Skeletal muscle cell (primary cell): ENCODE data around the gene TRIM14.
"Not testable (repeated sequence)": the region's sequence is repeated elsewhere in the genome, so short reads cannot be mapped to it uniquely, and the experiment has no call there.

Source experiments
- DNase-seq: peaks from one replicate; pipeline ENCODE4 v3.0.0-alpha.2; 2010; ENCODE audit warnings: low read depth
- H3K4me3 ChIP-seq: 2 replicates; pipeline ENCODE4 v1.5.1; 2011; ENCODE audit warnings: low read depth, mild to moderate bottlenecking, control low read depth, low read length, moderate library complexity

TRIM14 gene

GRCh38 chr9:98144076-98144475 is 25.1 kb upstream of the TRIM14 start:
- no peak overlapping the region for H3K4me3 ChIP-seq
- no peak for DNase-seq

- no peak for DNase-seq
- H3K4me3 ChIP-seq, result no peak overlapping the region
Observed at GRCh38 chr9:98142925-98143481, 24.0 kb upstream of the TRIM14 start.

- no peak overlapping the region for H3K4me3 ChIP-seq
- no peak for DNase-seq
Observed at GRCh38 chr9:98142182-98142907, 23.3 kb upstream of the TRIM14 start.

- no peak overlapping the region for H3K4me3 ChIP-seq
- DNase-seq, result no peak
Observed at GRCh38 chr9:98140503-98140902, 21.5 kb upstream of the TRIM14 start.

GRCh38 chr9:98136489-98136888 is 17.5 kb upstream of the TRIM14 start:
- DNase-seq, result no peak
- no peak overlapping the region for H3K4me3 ChIP-seq

DNA sequence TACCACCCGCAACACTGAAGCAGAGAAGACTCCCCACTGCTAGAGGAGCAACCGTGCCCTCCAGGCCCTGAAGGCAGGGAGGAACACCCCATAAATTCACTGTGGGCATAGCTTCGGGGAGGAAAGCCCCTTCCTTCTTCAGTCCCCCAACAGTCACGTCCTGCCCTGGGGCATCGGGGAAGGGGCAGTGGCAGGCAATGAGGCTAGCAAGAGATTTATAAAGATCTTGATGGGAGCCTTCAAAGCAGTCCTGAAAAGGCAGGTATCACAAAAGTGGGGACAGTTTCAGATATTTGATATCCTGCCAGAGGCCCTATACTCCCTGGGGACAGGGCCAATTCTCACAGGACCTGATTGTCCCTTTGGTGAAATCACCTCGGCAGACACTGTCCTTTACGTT is 16.9 kb upstream of the TRIM14 start:
- no peak for DNase-seq
- H3K4me3 ChIP-seq, result no peak overlapping the region

- H3K4me3 ChIP-seq, result no peak overlapping the region
- no peak for DNase-seq
Observed at GRCh38 chr9:98135558-98135934, 16.5 kb upstream of the TRIM14 start.

- DNase-seq, result no peak
- H3K4me3 ChIP-seq, result no peak overlapping the region
Observed at GRCh38 chr9:98134702-98135557, 15.9 kb upstream of the TRIM14 start.

- no peak for DNase-seq
- no peak overlapping the region for H3K4me3 ChIP-seq
Observed at GRCh38 chr9:98132806-98133631, 14.0 kb upstream of the TRIM14 start.

DNA sequence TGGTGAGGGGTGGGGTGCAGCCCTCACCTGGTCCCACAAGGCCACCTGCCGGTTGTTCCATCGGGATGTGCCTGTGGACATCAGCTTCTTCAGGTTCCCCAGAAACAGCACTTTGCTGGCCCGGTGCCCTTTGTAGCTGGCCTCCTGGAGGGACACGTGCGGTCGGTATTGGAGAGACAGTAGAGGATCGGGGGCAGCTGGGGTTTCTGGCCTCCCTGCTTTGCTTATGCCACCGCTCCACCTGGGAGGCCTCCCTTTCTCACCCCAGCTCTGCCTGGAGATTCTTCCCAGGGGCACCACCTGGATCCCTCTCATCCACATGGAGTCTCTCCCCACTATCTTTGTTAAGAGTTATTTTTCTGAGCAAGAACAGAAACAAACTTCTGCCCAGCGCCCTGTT is 13.1 kb upstream of the TRIM14 start:
- DNase-seq, result no peak
- no peak overlapping the region for H3K4me3 ChIP-seq

- DNase-seq, result no peak
Observed at GRCh38 chr9:98130576-98131228, 11.7 kb upstream of the TRIM14 start.

DNA sequence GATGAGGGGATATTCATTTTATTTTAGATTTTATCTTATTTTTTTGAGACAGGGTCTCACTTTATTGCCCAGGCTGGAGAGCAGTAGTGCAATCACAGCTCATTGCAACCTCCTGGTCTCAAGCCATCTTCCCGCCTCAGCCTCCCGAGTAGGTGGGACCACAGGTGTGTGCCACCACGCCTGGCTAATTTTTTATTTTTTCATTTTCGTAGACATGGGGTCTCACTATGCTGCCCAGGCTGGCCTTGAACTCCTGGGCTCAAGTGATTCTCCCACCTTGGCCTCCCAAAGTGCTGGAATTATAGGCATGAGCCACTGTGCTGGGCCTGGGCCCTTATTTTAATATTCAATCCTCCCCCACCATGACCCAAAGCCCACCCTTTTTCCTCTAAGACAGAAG is 11.0 kb upstream of the TRIM14 start:
- not testable (repeated sequence) for H3K4me3 ChIP-seq, DNase-seq

More at GRCh38 chr9:98130576-98131228, 11.7 kb upstream of the TRIM14 start:
- no peak overlapping the region for H3K4me3 ChIP-seq

DNA sequence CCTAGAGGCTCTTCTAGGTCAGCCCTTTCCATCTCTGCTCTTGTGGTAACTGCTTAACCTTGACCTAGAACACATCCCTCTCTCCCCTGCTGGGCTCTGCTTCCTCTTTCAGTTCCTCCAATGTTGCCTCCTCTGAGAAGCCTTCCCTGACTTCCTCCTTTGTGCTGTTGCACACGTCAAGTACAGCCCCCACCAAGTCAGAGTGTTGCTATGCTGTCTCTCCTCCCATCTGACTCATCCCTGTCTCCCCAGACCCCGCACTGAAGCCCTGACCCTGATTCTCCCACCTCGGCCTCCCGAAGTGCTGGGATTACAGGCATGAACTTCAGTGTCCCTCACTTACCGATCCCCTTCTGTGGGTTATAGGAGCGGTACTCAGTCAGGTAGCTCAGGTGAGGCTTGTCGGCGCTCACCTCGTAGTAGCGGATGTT is 10.4 kb upstream of the TRIM14 start:
- DNase-seq, result no peak

GRCh38 chr9:98128316-98128715 is 9.3 kb upstream of the TRIM14 start:
- no peak for DNase-seq
- no peak overlapping the region for H3K4me3 ChIP-seq

More for the DNA sequence above, 10.4 kb upstream of the TRIM14 start:
- no peak overlapping the region for H3K4me3 ChIP-seq

DNA sequence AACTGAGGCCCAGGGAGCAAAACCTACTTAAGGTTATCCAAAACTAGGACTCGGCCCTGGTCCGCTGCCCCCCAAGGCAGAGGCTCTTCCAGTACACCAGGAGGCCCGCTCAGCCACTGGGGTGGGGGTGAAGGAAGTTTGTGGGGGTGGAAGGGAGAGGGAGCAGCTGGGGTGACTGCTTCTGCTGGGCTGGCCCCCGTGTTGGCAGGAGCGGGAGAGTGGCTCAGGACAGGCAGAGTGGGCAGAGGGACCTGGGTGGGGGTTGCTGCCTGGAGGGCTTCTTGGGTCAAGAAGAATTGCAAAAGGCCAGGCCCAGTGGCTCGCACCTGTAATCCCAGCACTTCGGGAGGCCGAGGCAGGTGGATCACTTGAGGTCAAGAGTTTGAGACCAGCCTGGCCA is 8.2 kb upstream of the TRIM14 start:
- no peak overlapping the region for H3K4me3 ChIP-seq
- no peak for DNase-seq

- H3K4me3 ChIP-seq, result no peak overlapping the region
- DNase-seq, result no peak
Observed at GRCh38 chr9:98124637-98125426, 5.8 kb upstream of the TRIM14 start.

GRCh38 chr9:98124091-98124490 is 5.1 kb upstream of the TRIM14 start:
- not testable (repeated sequence) for DNase-seq, H3K4me3 ChIP-seq

DNA sequence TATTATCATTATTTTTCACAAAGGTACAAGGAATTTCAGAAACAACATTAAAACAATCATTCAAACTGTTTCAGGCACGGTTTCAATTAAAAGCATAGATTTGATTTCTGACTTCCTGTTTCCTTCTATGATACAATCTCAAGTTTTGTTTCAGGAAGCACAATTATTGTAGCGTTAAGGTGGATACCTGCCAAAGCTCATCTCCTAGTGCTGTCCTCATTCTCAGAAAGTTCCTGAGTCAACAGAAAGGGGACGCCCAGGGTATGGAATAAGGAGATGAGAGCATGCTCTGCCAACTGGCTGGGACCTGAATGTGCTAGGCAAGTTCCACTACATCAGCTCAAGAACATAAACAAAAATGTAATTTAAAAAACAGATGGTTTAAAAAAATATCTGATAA is 2.0 kb upstream of the TRIM14 start:
- DNase-seq, result no peak
- H3K4me3 ChIP-seq, result no peak overlapping the region
